GM18511 (cell line): ENCODE results near the gene SOD2.
"Not testable (repeated sequence)": the region's sequence is repeated elsewhere in the genome, so short reads cannot be mapped to it uniquely, and the experiment has no call there.

ENCODE experiments used
- ATAC-seq: cut with Tn5 transposase; IDR thresholded peaks from one replicate; pipeline ENCODE4 v1.9.1; 2021; ENCODE audit warnings: mild to moderate bottlenecking, moderate library complexity; ENCODE audit not compliant: unreplicated experiment

The SOD2 gene

DNA sequence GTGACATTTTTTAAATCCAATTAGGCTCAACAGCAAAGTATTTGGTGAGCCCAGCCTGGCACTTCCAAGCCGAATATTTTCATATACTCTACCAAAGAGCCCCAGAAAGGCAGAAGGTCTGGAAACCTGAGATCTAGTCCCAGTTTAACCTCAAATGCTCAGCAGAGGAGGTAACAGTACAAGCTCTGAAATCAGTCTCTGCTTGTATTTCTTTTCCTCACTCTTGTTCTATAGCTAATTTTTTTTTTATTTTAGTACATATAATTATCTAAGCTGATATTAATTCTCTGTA, 9.1 kb downstream of the SOD2 start:
- no peak for ATAC-seq

- ATAC-seq, result no peak
Measured at GRCh38 chr6:159682810-159683209, 10.2 kb downstream of the SOD2 start.

- ATAC-seq, result no peak
Measured at GRCh38 chr6:159682295-159682694, 10.7 kb downstream of the SOD2 start.

DNA sequence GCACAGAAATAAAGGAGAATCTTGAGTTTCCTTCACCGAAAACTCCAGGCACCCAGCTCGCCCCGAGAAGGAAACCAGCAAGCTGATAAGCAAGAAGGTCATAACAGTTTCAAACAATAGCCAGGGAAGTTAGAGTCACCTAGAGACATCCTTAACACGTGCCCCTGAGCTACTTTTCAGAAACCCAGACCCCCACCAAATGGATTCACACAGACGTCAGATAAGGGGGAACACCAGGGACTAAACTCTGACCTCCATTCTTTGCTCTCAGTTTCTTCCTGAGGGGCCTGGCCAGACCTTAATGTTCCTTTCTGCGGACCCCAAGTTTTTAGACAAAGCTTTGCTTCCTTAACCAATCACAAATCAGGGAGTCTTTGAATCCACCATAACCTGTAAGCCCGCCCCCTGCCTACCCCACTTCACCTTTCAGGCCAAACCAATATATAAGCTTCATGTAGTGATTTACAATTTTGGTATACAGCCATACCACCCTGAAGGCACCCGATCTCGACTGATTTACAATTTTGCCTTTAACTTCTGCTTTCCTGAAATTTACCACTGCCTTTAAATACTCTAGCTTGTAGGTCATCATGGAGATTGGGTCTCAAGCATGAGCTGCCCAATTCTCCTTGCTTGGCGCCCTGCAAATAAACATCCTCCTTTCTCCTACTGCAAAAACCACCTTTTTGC, 11.7 kb downstream of the SOD2 start:
- no peak for ATAC-seq

DNA sequence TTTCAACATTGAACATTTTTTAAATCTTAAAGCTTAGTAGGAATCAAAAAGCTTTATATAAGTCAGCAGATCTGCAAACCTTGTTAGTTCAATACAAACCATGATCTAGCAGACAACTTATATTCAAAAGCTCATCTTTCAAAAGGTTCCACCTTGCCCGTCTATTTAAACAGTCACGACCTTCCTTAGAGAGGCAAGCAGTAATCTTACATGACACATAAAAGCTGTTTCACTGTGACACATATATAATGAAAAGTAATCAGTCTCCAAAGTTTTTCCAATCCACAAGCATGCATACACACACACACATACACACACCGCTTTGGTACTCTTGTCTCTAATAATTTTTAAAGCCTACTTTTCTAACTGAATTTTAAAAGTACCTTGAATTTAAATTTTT, 12.9 kb downstream of the SOD2 start:
- no peak for ATAC-seq

- peak; percentile 67 for ATAC-seq
Measured at GRCh38 chr6:159679091-159680077, 13.7 kb downstream of the SOD2 start.

GRCh38 chr6:159678574-159678973, 14.5 kb downstream of the SOD2 start:
- no peak for ATAC-seq

GRCh38 chr6:159677506-159678165, 15.4 kb downstream of the SOD2 start:
- ATAC-seq, result no peak

- no peak for ATAC-seq
Measured at GRCh38 chr6:159676890-159677505, 16.0 kb downstream of the SOD2 start.

DNA sequence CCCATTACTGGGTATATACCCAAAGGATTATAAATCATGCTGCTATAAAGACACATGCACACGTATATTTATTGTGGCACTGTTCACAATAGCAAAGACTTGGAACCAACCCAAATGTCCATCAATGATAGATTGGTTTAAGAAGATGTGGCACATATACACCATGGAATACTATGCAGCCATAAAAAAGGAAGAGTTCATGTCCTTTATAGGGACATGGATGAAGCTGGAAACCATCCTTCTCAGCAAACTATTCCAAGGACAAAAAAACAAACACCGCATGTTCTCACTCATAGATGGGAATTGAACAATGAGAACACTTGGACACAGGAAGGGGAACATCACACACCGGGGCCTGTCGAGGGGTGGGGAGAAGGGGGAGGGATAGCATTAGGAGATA, 16.8 kb downstream of the SOD2 start:
- ATAC-seq, result not testable (repeated sequence)

DNA sequence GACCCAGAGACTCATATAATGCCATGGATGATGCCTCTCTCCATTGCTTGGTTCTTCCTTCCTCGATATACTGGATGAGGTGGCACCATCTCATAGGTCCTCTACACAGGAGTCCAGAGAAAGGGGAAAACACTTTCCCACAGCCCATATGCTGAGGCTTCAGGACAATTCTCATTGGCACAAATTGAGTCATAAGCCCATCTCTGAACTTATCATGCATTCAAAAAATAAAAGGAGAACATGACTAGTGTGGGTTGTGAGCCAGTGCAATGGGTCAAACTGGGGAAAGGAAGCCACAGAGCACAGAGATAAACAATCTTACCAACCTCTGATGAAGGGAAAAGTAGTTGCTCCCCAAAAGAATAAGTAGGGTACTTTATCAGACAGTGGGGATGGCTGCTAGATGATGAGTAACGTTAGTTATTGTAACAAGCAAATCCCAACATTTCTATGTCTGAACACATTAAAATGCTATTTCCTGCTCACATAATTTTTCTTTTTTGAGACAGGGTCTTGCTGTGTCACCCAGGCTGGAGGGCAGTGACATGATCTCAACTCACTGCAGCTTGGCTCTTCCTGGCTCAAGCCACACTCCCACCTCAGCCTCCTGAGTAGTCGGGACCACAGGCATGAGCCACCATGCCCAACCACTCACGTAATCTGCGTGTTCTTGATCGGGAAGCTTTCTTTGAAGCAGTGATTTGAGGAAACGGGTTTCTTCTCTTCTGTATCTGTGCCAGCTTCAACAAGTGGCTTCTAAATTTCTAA, 27.0 kb downstream of the SOD2 start:
- no peak for ATAC-seq

GRCh38 chr6:159663368-159663889, 29.6 kb downstream of the SOD2 start:
- not testable (repeated sequence) for ATAC-seq

DNA sequence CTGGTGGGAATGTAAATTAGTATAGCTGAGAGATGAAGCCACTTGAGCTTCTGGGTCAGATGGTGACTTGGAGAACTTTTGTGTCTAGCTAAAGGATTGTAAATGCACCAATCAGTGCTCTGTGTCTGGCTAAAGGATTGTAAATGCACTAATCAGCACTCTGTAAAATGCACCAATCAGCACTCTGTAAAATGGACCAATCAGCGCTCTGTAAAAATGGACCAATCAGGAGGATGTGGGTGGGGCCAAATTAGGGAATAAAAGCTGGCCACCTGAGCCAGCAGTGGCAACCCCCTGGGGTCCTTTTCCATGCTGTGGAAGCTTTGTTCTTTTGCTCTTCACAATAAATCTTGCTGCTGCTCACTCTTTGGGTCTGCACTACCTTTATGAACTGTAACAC, 31.1 kb downstream of the SOD2 start:
- not testable (repeated sequence) for ATAC-seq

DNA sequence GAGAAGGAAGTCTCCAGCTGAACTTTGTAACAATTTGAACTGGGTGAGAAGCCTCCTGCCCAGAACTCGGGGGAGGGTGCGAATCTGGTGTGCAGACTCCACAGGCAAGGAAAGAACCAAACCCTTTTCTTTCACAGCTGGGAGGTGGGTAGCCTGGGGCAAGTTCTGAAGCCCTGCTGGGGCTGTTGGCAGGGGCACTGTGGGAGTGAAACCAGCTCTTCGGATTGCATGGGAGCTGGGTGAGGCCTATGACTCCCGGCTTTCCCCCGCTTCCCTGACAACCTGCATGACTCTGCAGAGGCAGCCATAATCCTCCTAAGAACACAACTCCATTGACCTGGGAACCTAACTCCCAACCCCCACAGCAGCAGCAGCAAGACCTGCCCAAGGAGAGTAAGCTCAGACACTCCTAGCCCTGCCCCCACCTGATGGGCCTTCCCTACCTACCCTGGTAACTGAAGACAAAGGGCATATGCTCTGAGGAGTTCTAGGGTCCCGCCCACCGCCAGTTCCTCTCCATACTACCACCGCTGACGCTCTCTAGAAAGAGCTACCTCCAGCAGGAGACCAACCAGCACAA, 37.5 kb downstream of the SOD2 start:
- no peak for ATAC-seq

DNA sequence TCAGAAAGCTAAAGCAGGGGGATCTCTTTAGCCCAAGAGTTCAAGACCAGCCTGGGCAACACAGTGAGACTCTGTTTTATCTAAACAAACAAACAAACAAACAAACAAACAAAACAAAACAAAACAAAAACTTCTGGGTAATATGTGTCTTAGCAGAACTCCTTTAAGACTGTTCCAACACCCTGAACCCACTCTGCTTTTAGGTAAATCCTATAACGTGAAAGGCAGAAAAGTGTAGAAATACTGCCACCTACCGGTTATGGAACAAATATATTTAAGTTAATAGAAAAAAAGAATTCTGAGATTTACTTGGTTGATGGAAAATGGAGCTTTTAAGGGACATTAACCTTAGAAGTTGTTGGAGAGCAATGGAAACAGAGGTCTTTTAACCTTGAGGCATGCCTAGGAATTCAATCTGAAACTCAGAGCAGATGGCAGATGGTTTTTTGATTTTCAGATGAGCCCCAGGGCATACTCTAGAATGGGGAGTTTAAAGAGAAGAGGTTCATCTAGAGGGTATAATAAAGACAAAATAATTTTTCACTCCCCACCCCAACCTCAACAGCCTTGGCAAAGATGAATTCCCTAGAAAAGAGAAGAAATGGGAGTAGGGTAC, 38.5 kb downstream of the SOD2 start:
- ATAC-seq, result peak; percentile 52

DNA sequence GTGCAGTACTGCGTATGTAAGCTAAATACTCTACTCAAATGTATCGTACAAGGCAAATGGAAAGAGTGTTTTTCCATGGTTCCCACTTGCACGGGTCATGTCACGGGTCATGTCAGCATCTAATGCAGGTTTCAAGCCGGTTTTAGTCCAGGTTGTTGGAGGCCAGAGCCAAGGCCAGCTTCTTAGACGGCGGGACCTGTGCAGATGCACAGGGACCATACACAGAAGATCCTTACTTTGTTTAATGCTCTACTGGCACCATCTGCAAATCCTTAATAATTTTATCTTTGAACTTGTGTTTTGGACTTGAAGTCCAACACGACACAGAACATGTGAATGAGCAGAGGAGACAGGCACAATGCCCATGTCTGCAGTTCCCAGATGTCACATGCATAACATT, 42.7 kb downstream of the SOD2 start:
- no peak for ATAC-seq

DNA sequence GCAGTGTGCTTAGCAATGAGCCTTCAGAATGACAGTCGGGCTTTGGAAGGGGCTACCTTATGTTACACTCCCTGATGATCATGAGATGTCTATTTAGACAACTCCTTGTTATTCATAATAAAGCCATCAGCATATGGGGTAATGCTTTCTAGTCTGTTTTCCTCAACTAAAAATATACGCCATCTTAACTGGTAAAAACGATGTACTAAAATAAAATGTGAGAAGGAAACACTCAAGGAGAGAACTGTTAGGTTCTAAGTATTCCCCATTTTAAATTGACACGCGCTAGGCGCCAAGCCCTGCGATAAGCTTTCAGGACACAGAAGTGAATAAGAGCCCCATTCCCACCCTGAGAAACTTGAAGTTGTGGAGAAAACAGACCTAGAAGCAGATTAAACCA, 43.6 kb downstream of the SOD2 start:
- ATAC-seq, result no peak

GRCh38 chr6:159646733-159647132, 46.3 kb downstream of the SOD2 start:
- ATAC-seq, result peak; percentile 99

GRCh38 chr6:159646116-159646515, 46.9 kb downstream of the SOD2 start:
- no peak for ATAC-seq

DNA sequence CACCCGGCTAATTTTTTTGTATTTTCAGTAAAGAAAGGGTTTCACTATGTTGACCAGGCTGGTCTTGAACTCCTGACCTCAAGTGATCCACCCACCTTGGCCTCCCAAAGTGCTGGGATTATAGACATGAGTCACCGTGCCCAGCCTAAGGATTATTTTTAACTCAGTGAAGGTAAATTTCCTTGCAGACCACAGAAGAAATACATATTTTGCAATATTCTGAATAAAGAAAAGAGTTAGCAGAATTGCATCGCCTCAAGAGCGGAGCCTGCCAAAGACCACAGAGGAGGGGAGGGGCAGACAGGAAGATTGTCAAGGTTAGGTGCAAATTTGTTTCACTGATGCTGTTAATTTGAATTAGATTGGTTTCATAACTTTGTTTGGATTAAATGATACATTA, 47.4 kb downstream of the SOD2 start:
- ATAC-seq, result no peak
